NT2/D1 (cell line): ENCODE measurements around the gene ZNF487.
A peak's percentile ranks its signal among the peaks of the same experiment; 100 is the strongest.

ENCODE experiments used
- DNase-seq: peaks from one replicate; pipeline ENCODE4 v3.0.0-alpha.2; 2011; ENCODE audit warnings: low read depth, low spot score
- H3K27me3 ChIP-seq: 2 replicates; pipeline ENCODE4 v1.6.0; 2011; ENCODE audit warnings: mild to moderate bottlenecking; ENCODE audit not compliant: insufficient read length, insufficient read depth
- H3K36me3 ChIP-seq: 2 replicates; pipeline ENCODE4 v1.6.1; 2011; ENCODE audit warnings: mild to moderate bottlenecking, low read length, mixed read lengths; ENCODE audit not compliant: insufficient read depth, insufficient read length
- H3K4me1 ChIP-seq: 2 replicates; pipeline ENCODE4 v1.5.1; 2011; ENCODE audit not compliant: insufficient read depth, insufficient read length
- H3K4me3 ChIP-seq: 2 replicates; pipeline ENCODE4 v1.5.1; 2011; ENCODE audit warnings: low read depth; ENCODE audit not compliant: insufficient read length
- H3K9ac ChIP-seq: 2 replicates; pipeline ENCODE4 v1.6.0; 2011; ENCODE audit warnings: low read depth; ENCODE audit not compliant: insufficient read length
- H3K9me3 ChIP-seq: 2 replicates; pipeline ENCODE4 v1.5.1; 2011; ENCODE audit warnings: mild to moderate bottlenecking, low read length; ENCODE audit not compliant: insufficient read depth
- SUZ12 ChIP-seq: IDR thresholded peaks from 2 replicates; pipeline ENCODE4 v1.6.1; 2011; ENCODE audit not compliant: insufficient read length, insufficient read depth; ENCODE audit errors: extremely low read depth
- YY1 ChIP-seq: IDR thresholded peaks from 2 replicates; pipeline ENCODE4 v1.6.1; 2011; ENCODE audit not compliant: insufficient read length, insufficient read depth
- ZNF274 ChIP-seq: IDR thresholded peaks from 2 replicates; pipeline ENCODE4 v1.6.1; 2011; ENCODE audit warnings: mild to moderate bottlenecking, low read depth, low read length

The ZNF487 gene

DNA sequence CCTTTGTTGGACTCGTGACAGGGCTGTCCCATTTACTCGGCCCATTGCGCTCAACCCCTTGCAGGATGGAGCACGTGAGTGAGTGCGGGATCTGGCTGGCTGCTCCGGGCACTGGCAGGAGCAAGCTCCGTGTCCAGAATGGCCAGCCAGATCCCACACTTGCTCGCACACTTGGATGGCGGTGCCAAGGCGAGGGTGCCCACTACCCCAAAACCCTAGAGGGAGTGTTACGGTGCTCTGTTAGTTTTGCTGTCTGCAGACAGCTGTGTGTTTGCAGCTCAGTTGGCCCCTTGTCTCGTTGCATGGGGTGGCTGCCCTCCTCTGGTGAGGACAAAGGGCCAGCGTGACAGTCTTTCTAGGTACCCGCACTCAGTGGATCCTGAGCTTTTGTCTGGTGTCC, 34.2 kb downstream of the ZNF487 start:
- H3K9ac ChIP-seq, result no peak overlapping the region
- no peak overlapping the region for H3K4me3 ChIP-seq
- H3K27me3 ChIP-seq, result no peaks in the 10 kb centered on the region
- H3K36me3 ChIP-seq, result no peaks in the 10 kb centered on the region
- DNase-seq, result no peak
- TF ChIP-seq ZNF274 (no peak), YY1 (no peak), SUZ12 (no peak)
- no peaks in the 10 kb centered on the region for H3K4me1 ChIP-seq
- no peaks in the 10 kb centered on the region for H3K9me3 ChIP-seq

DNA sequence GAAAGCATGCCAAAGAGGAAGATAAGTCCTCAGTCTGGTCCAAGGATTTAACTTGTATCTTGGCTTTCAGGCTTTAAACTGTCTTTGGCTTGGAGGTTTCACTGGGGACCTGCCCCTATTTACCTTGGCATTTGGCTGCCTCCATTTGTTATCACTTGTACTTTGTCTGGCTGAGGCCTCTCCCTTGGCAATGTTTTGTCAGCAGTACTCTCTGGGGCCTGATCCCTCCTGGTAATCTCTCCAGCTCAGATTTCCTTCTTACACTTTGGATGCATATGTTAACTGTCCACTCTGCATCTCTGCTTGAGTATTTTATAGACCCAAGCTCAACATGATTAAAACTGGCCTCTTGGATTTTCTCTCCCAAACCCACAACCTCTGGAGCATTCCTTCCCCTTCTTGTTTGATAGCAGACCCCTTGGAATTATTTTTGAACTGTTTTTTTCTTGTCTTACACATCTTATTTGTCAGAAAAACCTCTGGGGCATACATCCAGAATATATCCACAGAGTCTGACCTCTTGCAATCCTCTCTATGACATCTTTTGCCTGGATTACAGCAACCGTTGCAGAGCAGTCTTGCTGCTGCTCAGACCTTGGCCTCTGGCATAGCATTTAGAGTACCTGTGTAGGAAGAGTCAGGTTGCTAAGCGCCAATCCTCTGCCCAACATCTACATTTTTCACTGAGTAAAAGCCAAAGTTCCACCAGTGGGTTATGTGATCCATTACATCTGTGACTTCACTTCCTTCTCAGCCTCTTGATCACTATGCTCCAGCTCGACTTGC, 35.2 kb downstream of the ZNF487 start:
- H3K27me3 ChIP-seq, result no peaks in the 10 kb centered on the region
- no peaks in the 10 kb centered on the region for H3K9me3 ChIP-seq
- TF ChIP-seq SUZ12, result no peak
- TF ChIP-seq ZNF274, result no peak
- TF ChIP-seq YY1, result no peak
- H3K9ac ChIP-seq, result no peak overlapping the region
- no peak for DNase-seq
- H3K4me1 ChIP-seq, result no peaks in the 10 kb centered on the region
- no peak overlapping the region for H3K4me3 ChIP-seq
- H3K36me3 ChIP-seq, result no peaks in the 10 kb centered on the region

DNA sequence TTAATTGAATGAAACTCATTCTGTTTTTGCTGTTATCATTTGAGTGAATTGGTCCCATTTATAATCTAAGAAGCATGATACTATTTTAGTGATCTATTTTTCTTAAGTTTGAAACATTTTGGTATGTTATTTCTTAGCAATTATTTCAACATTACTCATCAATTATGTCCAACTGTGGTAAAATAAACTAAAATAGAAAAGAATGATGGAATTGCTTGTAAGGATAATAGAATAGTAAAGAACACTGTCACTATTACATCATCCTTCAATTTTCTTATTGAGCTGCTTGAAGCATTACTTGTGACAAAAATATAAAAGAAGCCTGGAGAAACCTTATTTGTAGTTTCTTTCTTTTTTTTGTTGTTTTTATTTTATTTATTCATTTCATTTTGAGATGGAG, 42.4 kb downstream of the ZNF487 start:
- Histone ChIP-seq H3K4me3 (no peak overlapping the region), H3K27me3 (no peaks in the 10 kb centered on the region), H3K4me1 (no peaks in the 10 kb centered on the region), H3K36me3 (no peaks in the 10 kb centered on the region), H3K9ac (no peak overlapping the region), H3K9me3 (peaks cover 25% of the 10 kb centered on the region; the same call in 1 of the 2 replicates)
- TF ChIP-seq ZNF274 (no peak), YY1 (no peak), SUZ12 (no peak)
- DNase-seq, result no peak

DNA sequence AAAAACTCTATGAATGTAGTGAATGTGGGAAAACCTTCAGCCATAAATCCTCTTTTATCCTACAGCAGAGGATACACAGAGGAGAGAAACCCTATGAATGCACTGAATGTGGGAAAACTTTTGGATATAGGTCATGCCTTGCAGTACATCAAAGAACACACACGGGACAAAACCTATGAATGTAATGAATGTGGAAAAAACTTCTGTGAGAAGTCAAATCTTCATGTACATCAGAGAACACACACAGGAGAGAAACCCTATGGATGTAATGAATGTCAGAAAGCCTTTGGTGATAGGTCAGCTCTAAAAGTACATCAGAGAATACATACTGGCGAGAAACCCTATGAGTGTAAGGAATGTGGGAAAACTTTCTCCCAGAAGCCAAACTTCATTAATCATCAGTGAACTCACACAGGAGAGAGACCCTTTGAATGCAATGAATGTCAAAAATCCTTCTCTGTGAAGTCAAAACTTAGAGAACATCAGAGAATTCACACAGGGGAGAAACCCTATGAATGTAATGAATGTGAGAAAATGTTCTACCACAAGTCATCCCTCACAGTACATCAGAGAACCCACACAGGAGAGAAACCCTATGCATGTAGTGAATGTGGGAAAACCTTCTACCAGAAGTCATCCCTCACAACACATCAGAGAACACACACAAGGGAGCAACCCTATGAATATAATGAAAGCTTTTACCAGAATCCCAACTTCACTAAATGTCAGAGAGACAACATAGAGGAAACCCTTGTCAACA, 45.6 kb downstream of the ZNF487 start:
- no peaks in the 10 kb centered on the region for H3K36me3 ChIP-seq
- peaks cover 25% of the 10 kb centered on the region; the same call in 1 of the 2 replicates for H3K9me3 ChIP-seq
- TF ChIP-seq ZNF274 (peak; percentile 49), YY1 (no peak), SUZ12 (no peak)

DNA sequence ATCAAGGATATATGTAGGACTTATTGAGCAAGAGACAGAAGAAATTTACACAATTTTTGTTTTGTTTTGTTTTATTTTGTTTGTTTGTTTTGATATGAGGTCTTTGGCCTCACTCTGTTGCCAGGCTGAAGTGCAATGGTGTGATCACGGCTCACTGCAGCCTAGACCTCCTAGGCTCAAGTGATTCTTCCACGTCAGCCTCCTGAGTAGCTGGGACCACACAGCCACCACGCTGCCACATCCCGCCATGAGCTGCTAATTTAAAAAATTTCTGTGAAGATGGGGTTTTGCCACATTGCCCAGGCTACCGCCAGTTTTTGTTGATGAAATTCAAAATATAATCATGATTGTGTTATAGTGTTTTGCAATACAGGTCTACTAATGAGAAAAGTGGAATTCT, 54.9 kb downstream of the ZNF487 start:
- Histone ChIP-seq H3K36me3 (no peaks in the 10 kb centered on the region), H3K4me3 (no peak overlapping the region), H3K4me1 (no peaks in the 10 kb centered on the region), H3K9me3 (no peaks in the 10 kb centered on the region), H3K27me3 (no peaks in the 10 kb centered on the region), H3K9ac (no peak overlapping the region)
- no peak for DNase-seq
- TF ChIP-seq SUZ12 (no peak), YY1 (no peak), ZNF274 (no peak)

More for the DNA sequence above, 45.6 kb downstream of the ZNF487 start:
- Histone ChIP-seq H3K4me1 (no peaks in the 10 kb centered on the region), H3K9ac (no peak overlapping the region), H3K27me3 (no peaks in the 10 kb centered on the region), H3K4me3 (no peak overlapping the region)
- no peak for DNase-seq

DNA sequence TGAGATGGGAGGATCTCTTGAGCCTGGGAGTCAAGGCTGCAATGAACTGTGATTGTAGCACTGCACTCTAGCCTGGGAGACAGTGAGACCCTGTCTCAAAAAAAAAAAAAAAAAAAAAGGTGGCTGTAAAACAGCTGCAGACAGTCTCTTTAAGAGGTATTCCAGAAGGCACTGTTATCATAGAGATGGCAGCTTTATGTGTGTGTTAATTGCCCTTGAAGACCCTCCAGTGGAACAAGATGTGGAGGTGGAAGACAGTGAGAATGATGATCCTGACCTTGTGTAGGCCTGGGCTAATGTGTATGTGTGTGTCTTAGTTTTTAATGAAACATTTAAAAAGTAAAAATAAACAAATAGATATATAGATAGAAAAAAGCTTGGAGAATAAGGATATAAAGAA, 66.0 kb downstream of the ZNF487 start:
- no peak overlapping the region for H3K4me3 ChIP-seq
- no peak overlapping the region for H3K9ac ChIP-seq
- H3K9me3 ChIP-seq, result no peaks in the 10 kb centered on the region
- no peak for DNase-seq
- no peaks in the 10 kb centered on the region for H3K4me1 ChIP-seq
- no peaks in the 10 kb centered on the region for H3K36me3 ChIP-seq
- H3K27me3 ChIP-seq, result no peaks in the 10 kb centered on the region
- no peak for TF ChIP-seq ZNF274

DNA sequence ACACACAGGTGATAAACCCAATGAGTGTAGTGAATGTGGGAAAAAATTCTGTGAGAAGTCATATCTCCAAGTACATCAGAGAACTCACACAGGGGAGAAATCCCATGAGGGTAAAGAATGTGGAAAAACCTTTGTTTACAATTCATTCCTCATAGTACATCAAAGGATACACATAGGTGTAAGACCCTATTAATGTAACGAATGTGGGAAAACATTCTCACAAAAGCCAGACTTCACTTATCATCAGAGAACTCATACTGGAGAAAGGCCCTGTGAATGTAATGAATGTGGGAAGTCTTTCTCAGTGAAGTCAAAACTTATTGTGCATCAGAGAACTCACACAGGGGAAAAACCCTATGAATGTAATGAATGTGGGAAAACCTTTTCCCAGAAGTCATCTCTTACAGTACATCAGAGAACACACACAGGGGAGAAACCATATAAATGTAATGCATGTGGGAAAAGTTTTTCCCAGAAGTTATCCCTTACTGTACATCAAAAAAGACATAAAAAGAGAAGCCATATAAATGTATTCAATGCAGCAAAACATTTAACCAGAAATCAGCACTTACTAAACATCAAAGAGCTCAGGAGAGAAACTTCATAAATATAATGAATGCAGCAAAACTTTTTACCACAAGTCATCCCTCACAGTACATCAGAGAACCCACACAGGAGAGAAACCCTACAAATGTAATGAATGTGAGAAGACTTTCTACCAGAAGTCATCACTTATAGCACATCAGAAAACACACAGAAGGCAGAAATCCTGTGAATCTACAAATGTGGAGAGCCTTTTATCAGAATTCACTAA, 87.7 kb downstream of the ZNF487 start:
- H3K9me3 ChIP-seq, result peaks cover 56% of the 10 kb centered on the region
- H3K4me3 ChIP-seq, result no peak overlapping the region
- H3K27me3 ChIP-seq, result no peaks in the 10 kb centered on the region
- H3K36me3 ChIP-seq, result no peaks in the 10 kb centered on the region
- no peaks in the 10 kb centered on the region for H3K4me1 ChIP-seq
- no peak overlapping the region for H3K9ac ChIP-seq
- TF ChIP-seq ZNF274, result peak; percentile 94
- no peak for TF ChIP-seq SUZ12
- no peak for TF ChIP-seq YY1
- no peak for DNase-seq
